Measurements from ENCODE around the gene GTF2F2.

Gene GTF2F2

DNA sequence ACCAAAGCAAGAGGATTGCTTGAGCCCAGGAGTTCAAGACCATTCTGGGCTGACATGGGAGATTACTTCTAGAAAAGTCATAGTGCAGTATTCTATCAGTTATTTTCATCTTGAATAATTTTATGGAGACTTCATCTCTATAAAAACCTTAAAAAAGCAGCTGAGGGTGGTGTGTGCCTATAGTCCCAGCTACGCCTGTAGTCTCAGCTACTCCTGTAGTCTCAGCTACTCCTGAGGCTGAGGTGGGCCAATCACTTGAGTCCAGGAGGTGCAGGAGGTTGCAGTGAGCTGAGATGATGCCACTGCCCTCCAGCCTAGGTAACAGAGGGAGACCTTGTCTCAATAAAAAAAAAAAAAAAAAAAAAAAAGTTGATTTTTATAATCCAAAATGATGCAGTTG, 102.6 kb downstream of the GTF2F2 start:
- H3K9ac ChIP-seq (ENCODE audit: low read length), result no peak overlapping the region
- no peaks in the 10 kb centered on the region for H3K9me3 ChIP-seq (ENCODE audit: control insufficient read depth, low read depth, low read length)
- no peaks in the 10 kb centered on the region for H3K36me3 ChIP-seq (ENCODE audit: control insufficient read depth, low read depth, low read length)
- peaks cover 17% of the 10 kb centered on the region for H3K4me1 ChIP-seq (ENCODE audit: control insufficient read depth, low read depth, low read length)
- no peaks in the 10 kb centered on the region for H3K27me3 ChIP-seq (ENCODE audit: control insufficient read depth, insufficient read depth, low read length)
- H3K4me3 ChIP-seq (ENCODE audit: low read length), result no peak overlapping the region
- H3K27ac ChIP-seq (ENCODE audit: low read length), result no peak overlapping the region

DNA sequence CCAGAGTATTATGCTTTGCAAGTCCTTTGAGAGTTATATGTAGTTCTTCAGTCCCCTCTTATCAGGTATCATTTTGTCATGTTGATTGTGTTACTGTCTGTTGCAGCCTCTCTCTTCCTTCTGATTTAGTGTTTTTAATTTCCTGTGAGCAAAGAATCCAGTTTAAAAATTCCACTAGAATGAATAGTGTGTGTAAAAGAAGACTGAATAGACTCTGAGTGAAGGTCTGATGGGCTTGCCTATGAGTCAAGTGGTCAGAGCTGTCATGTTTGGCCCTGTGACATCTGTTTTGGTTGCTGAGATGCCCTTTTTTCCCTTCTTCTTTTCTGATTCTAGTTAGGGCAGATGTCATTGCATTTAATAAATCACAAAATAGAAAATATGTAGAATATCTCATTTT, 103.9 kb downstream of the GTF2F2 start:
- no peak overlapping the region for H3K4me3 ChIP-seq (ENCODE audit: low read length)
- no peaks in the 10 kb centered on the region for H3K9me3 ChIP-seq (ENCODE audit: control insufficient read depth, low read depth, low read length)
- peaks cover 10% of the 10 kb centered on the region for H3K4me1 ChIP-seq (ENCODE audit: control insufficient read depth, low read depth, low read length)
- no peak overlapping the region for H3K27ac ChIP-seq (ENCODE audit: low read length)
- no peaks in the 10 kb centered on the region for H3K36me3 ChIP-seq (ENCODE audit: control insufficient read depth, low read depth, low read length)
- no peaks in the 10 kb centered on the region for H3K27me3 ChIP-seq (ENCODE audit: control insufficient read depth, insufficient read depth, low read length)
- H3K9ac ChIP-seq (ENCODE audit: low read length), result no peak overlapping the region

DNA sequence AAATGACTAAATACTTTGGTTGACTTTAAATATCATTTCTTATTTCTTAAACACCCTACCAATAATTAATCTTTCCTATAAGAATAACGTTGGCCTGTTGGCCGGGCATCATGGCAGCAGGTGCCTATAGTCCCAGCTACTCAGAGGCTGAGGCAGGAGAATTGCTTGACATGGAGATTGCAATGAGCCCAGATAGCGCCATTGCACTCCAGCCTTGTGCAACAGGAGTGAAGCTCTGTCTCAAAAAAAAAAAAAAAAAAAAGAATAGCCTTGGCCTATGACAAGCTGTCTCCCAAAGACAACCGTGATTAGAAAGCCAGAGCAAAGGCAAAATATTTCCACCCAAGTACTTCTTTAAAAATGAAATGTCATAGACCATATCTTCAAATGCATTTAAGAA, 105.1 kb downstream of the GTF2F2 start:
- no peaks in the 10 kb centered on the region for H3K36me3 ChIP-seq (ENCODE audit: control insufficient read depth, low read depth, low read length)
- H3K9me3 ChIP-seq (ENCODE audit: control insufficient read depth, low read depth, low read length), result no peaks in the 10 kb centered on the region
- no peak overlapping the region for H3K4me3 ChIP-seq (ENCODE audit: low read length)
- H3K27me3 ChIP-seq (ENCODE audit: control insufficient read depth, insufficient read depth, low read length), result no peaks in the 10 kb centered on the region
- H3K27ac ChIP-seq (ENCODE audit: low read length), result no peak overlapping the region
- peaks cover 4% of the 10 kb centered on the region for H3K4me1 ChIP-seq (ENCODE audit: control insufficient read depth, low read depth, low read length)
- no peak overlapping the region for H3K9ac ChIP-seq (ENCODE audit: low read length)

DNA sequence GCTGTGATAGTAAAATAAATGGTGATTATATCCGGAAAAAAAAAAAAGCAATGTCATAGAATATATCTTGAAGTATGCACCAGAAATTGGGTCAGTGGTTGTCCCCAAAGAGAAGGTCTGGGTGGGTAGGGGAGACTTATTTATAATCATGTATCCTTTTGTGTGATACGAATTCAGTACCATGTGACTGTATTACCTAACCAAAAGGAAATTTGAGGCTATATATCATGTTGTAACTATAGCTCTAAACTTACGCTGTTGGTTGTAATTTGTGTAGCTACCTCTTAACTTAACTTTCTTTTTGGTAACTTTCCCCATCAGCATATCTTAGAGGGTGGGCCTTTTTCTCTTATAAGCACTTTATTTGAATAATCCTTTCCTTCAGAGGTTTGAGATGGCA, 105.7 kb downstream of the GTF2F2 start:
- H3K27ac ChIP-seq (ENCODE audit: low read length), result no peak overlapping the region
- no peaks in the 10 kb centered on the region for H3K27me3 ChIP-seq (ENCODE audit: control insufficient read depth, insufficient read depth, low read length)
- no peaks in the 10 kb centered on the region for H3K9me3 ChIP-seq (ENCODE audit: control insufficient read depth, low read depth, low read length)
- H3K9ac ChIP-seq (ENCODE audit: low read length), result no peak overlapping the region
- no peak overlapping the region for H3K4me3 ChIP-seq (ENCODE audit: low read length)
- peaks cover 4% of the 10 kb centered on the region for H3K4me1 ChIP-seq (ENCODE audit: control insufficient read depth, low read depth, low read length)
- no peaks in the 10 kb centered on the region for H3K36me3 ChIP-seq (ENCODE audit: control insufficient read depth, low read depth, low read length)

DNA sequence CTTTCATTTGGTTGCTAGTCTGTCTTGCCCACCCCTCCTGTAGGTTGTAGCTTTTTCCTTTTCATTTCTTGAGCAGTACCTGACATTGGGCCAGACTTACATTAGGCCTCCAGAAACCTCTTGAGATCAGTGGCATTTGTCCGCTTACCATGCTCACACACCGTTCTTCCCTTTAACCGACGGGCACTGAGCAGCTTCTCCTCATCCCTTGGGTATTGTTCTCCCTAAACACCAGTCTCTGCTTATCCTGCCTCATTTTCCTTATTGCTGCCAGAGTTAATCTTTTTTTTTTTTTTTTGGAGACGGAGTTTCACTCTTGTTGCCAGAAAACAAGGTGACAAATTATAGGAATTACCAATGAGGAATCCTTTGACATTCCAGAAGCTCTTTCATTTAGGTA, 107.7 kb downstream of the GTF2F2 start:
- Histone ChIP-seq H3K9ac (ENCODE audit: low read length) (no peak overlapping the region), H3K4me3 (ENCODE audit: low read length) (no peak overlapping the region), H3K4me1 (ENCODE audit: control insufficient read depth, low read depth, low read length) (peaks cover 4% of the 10 kb centered on the region), H3K9me3 (ENCODE audit: control insufficient read depth, low read depth, low read length) (no peaks in the 10 kb centered on the region), H3K27ac (ENCODE audit: low read length) (no peak overlapping the region), H3K36me3 (ENCODE audit: control insufficient read depth, low read depth, low read length) (no peaks in the 10 kb centered on the region), H3K27me3 (ENCODE audit: control insufficient read depth, insufficient read depth, low read length) (no peaks in the 10 kb centered on the region)

DNA sequence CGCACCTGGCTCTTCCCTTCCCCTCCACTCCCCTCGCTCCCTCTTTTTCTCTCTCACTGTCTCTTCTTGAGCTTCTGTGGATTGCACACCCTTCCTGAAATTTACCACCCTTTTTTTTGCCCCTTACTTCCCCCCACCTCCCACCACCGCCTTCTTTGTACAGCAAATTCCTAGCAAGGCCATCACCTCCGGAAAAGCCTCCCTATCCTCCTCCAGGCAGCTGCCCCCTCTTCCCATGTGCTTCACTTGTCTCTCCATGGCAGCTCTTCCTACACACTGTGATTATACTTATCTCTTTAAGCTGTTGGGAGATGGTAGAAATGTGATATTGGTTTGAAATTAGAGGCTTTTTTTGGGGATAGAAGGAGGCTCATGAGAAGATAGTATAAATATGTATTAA, 108.9 kb downstream of the GTF2F2 start:
- Histone ChIP-seq H3K4me3 (ENCODE audit: low read length) (no peak overlapping the region), H3K36me3 (ENCODE audit: control insufficient read depth, low read depth, low read length) (no peaks in the 10 kb centered on the region), H3K27me3 (ENCODE audit: control insufficient read depth, insufficient read depth, low read length) (no peaks in the 10 kb centered on the region), H3K4me1 (ENCODE audit: control insufficient read depth, low read depth, low read length) (peaks cover 4% of the 10 kb centered on the region), H3K27ac (ENCODE audit: low read length) (no peak overlapping the region), H3K9ac (ENCODE audit: low read length) (no peak overlapping the region), H3K9me3 (ENCODE audit: control insufficient read depth, low read depth, low read length) (no peaks in the 10 kb centered on the region)

DNA sequence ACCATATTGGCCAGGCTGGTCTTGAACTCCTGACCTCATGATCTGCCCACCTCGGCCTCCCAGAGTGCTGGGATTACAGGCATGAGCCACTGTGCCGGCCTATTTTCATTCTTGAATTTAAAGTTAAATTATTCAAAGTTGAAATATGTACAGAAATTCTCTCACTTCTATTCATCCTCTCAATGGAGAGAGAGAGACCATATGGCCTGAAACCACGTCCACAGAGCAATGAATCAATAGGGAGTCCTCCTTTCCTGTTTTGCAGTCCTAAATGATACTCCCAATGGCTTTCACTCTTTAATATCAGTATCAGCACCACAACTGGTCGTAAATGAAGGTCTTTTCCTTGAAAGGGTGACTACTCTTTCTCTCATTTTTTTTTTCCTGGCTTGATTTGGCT, 111.0 kb downstream of the GTF2F2 start:
- Histone ChIP-seq H3K27me3 (ENCODE audit: control insufficient read depth, insufficient read depth, low read length) (no peaks in the 10 kb centered on the region), H3K27ac (ENCODE audit: low read length) (no peak overlapping the region), H3K4me3 (ENCODE audit: low read length) (no peak overlapping the region), H3K9ac (ENCODE audit: low read length) (peak overlapping the region; percentile 27), H3K36me3 (ENCODE audit: control insufficient read depth, low read depth, low read length) (no peaks in the 10 kb centered on the region), H3K9me3 (ENCODE audit: control insufficient read depth, low read depth, low read length) (no peaks in the 10 kb centered on the region), H3K4me1 (ENCODE audit: control insufficient read depth, low read depth, low read length) (no peaks in the 10 kb centered on the region)

DNA sequence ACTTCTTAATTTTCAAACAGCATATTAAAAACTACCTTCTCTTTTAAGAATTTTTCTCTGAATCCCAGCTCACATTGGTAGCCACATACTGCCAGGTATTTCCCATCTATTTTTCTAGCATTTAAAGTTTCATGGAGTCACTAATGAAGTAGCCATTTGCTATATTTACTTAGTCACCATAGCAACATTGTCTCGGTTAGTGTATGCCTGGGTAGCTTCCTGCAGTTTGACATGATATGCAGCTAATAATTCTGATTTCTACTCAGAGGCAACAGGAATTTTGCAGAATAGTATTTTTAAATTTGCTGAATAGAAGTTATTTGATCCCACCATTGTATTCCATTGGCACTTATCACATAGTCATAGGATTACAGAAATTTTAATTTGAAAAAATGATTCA, 111.4 kb downstream of the GTF2F2 start:
- peak overlapping the region; percentile 27 for H3K9ac ChIP-seq (ENCODE audit: low read length)
- H3K27me3 ChIP-seq (ENCODE audit: control insufficient read depth, insufficient read depth, low read length), result no peaks in the 10 kb centered on the region
- no peaks in the 10 kb centered on the region for H3K4me1 ChIP-seq (ENCODE audit: control insufficient read depth, low read depth, low read length)
- H3K9me3 ChIP-seq (ENCODE audit: control insufficient read depth, low read depth, low read length), result no peaks in the 10 kb centered on the region
- H3K36me3 ChIP-seq (ENCODE audit: control insufficient read depth, low read depth, low read length), result no peaks in the 10 kb centered on the region
- H3K4me3 ChIP-seq (ENCODE audit: low read length), result no peak overlapping the region
- H3K27ac ChIP-seq (ENCODE audit: low read length), result no peak overlapping the region

DNA sequence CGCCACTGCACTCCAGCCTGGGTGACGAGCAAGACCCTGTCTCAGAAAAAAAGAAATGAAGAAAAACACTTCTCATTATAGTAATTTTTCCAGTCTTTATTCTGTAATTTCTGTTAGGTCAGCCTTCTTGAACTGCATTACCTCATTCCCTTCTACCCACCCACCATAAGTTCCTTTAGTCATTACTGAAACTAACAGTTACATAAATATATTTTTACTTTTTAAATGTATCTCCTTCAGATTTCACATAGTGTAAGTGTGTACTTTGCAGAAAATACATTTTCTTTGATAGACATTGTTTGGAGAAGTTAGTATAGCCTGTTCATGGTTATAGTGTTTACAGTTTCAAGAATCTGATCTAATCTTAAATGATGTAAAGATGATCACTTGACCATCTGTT, 112.3 kb downstream of the GTF2F2 start:
- Histone ChIP-seq H3K27ac (ENCODE audit: low read length) (no peak overlapping the region), H3K36me3 (ENCODE audit: control insufficient read depth, low read depth, low read length) (no peaks in the 10 kb centered on the region)

DNA sequence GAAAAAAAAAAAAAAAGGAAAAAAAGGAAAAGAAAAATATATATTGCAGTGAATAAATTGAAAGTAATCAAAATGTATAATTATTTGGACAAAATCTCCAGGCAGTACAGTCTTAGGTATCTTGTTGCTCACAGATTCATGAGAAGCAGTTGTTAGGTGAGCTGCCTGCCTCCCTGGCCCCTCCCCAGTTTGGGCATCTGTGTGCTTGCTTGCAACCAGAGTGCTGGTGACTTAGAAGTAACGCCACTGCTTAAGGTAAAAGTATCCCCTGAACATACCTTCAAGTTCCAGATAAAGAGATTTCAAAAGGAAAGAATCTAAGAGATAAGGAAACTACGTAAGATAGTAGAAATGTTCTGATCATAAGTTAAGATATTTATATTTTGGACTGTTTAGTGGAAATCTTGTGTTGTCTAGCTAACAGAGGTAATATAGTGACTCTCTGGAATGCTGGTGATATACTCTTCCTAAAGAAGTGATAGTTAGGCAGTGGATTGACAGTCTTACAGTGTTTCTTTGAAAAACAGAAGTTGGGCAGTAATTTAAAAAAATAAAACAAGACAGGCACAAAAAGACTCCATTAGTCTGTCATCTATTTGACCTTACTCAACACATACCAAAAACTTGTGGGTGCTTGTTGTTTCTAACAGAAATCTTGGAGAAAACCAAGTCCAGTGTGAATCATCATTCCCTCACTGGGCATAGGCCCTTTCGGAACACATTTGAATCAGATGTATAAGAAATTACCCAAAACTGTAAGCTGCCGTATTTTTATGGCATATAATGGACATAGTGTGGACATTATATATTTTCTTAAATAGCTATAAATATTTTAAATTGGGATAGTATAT, 118.9 kb downstream of the GTF2F2 start:
- no peak overlapping the region for H3K4me3 ChIP-seq (ENCODE audit: low read length)
- no peaks in the 10 kb centered on the region for H3K9me3 ChIP-seq (ENCODE audit: control insufficient read depth, low read depth, low read length)
- H3K27ac ChIP-seq (ENCODE audit: low read length), result no peak overlapping the region
- no peak overlapping the region for H3K9ac ChIP-seq (ENCODE audit: low read length)
- no peaks in the 10 kb centered on the region for H3K27me3 ChIP-seq (ENCODE audit: control insufficient read depth, insufficient read depth, low read length)
- H3K36me3 ChIP-seq (ENCODE audit: control insufficient read depth, low read depth, low read length), result no peaks in the 10 kb centered on the region
- no peaks in the 10 kb centered on the region for H3K4me1 ChIP-seq (ENCODE audit: control insufficient read depth, low read depth, low read length)

More for the DNA sequence above, 112.3 kb downstream of the GTF2F2 start:
- Histone ChIP-seq H3K27me3 (ENCODE audit: control insufficient read depth, insufficient read depth, low read length) (no peaks in the 10 kb centered on the region), H3K9me3 (ENCODE audit: control insufficient read depth, low read depth, low read length) (no peaks in the 10 kb centered on the region), H3K4me1 (ENCODE audit: control insufficient read depth, low read depth, low read length) (no peaks in the 10 kb centered on the region), H3K9ac (ENCODE audit: low read length) (no peak overlapping the region), H3K4me3 (ENCODE audit: low read length) (no peak overlapping the region)

DNA sequence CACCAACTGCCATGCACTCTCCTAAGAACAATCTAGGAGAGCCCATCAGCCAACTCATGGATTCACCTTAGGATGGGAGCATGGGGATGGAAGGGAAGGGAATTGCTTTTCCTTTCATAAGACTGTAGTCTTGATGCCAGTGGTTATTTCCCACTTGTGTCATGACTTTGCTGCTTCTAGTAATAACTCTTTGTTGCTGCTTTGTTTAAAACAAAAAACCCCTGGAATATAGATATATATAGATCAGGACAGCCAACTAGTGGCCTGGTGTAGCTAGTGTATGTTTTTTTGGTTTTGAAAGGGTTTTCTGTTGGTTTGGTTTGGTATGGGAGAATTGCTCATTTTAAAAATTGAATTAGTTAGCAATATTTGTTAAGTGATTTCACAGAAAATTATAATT, 119.8 kb downstream of the GTF2F2 start:
- Histone ChIP-seq H3K4me1 (ENCODE audit: control insufficient read depth, low read depth, low read length) (no peaks in the 10 kb centered on the region), H3K9ac (ENCODE audit: low read length) (no peak overlapping the region), H3K36me3 (ENCODE audit: control insufficient read depth, low read depth, low read length) (no peaks in the 10 kb centered on the region), H3K27me3 (ENCODE audit: control insufficient read depth, insufficient read depth, low read length) (no peaks in the 10 kb centered on the region), H3K9me3 (ENCODE audit: control insufficient read depth, low read depth, low read length) (no peaks in the 10 kb centered on the region), H3K27ac (ENCODE audit: low read length) (no peak overlapping the region), H3K4me3 (ENCODE audit: low read length) (no peak overlapping the region)

DNA sequence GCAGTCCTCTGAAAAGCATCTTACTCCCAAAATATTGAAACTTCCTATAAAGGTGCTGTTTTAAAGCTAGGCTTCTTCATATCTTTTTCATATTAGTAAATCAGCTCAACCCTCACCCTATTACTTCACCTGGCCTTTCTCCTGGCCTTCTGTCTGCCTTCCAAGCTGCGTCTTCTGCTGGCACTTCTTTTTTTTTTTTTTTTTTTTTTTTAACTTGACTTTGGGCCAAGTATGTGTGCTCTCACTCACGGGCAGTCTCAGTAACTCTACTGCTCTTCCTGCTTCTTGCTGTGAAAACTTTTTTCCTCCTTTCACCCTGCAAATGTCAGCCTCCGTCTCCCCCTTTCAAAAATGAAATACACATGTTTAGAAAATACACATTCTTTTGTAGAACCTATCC, 121.8 kb downstream of the GTF2F2 start:
- Histone ChIP-seq H3K9ac (ENCODE audit: low read length) (no peak overlapping the region), H3K4me1 (ENCODE audit: control insufficient read depth, low read depth, low read length) (no peaks in the 10 kb centered on the region), H3K4me3 (ENCODE audit: low read length) (no peak overlapping the region), H3K36me3 (ENCODE audit: control insufficient read depth, low read depth, low read length) (no peaks in the 10 kb centered on the region), H3K9me3 (ENCODE audit: control insufficient read depth, low read depth, low read length) (no peaks in the 10 kb centered on the region), H3K27ac (ENCODE audit: low read length) (no peak overlapping the region), H3K27me3 (ENCODE audit: control insufficient read depth, insufficient read depth, low read length) (no peaks in the 10 kb centered on the region)
